ENCODE measurements around the gene BLTP3B.

BLTP3B gene

GRCh38 chr12:100163416-100164152, 20.9 kb upstream of the BLTP3B start:
- DNase-seq: peak; percentile 74

GRCh38 chr12:100159391-100160104, 16.9 kb upstream of the BLTP3B start:
- no peak for DNase-seq

GRCh38 chr12:100158535-100158934, 15.9 kb upstream of the BLTP3B start:
- DNase-seq: no peak

- no peak for DNase-seq
Observed at GRCh38 chr12:100157427-100157821, 14.8 kb upstream of the BLTP3B start.

- DNase-seq: no peak
Observed at GRCh38 chr12:100156731-100157426, 14.2 kb upstream of the BLTP3B start.

GRCh38 chr12:100154474-100155247, 12.0 kb upstream of the BLTP3B start:
- DNase-seq: peak; percentile 68

- no peak for DNase-seq
Observed at GRCh38 chr12:100153131-100153530, 10.5 kb upstream of the BLTP3B start.

GRCh38 chr12:100151769-100152168, 9.1 kb upstream of the BLTP3B start:
- no peak for DNase-seq

GRCh38 chr12:100146252-100146651, 3.6 kb upstream of the BLTP3B start:
- no peak for DNase-seq

- no peak for DNase-seq
Observed at GRCh38 chr12:100145643-100146042, 3.0 kb upstream of the BLTP3B start.

- DNase-seq: peak; percentile 37
Observed at GRCh38 chr12:100141998-100142850, 450 bp downstream of the BLTP3B start.

- peak; percentile 20 for DNase-seq
Observed at GRCh38 chr12:100141666-100141997, 1.0 kb downstream of the BLTP3B start.

GRCh38 chr12:100138803-100139098, 3.9 kb downstream of the BLTP3B start:
- no peak for DNase-seq

- DNase-seq: no peak
Observed at GRCh38 chr12:100138048-100138802, 4.4 kb downstream of the BLTP3B start.

GRCh38 chr12:100133200-100133599, 9.5 kb downstream of the BLTP3B start:
- DNase-seq: no peak

GRCh38 chr12:100128512-100128908, 14.2 kb downstream of the BLTP3B start:
- DNase-seq: no peak

- no peak for DNase-seq
Observed at GRCh38 chr12:100127766-100128511, 14.7 kb downstream of the BLTP3B start.

GRCh38 chr12:100123316-100124095, 19.2 kb downstream of the BLTP3B start:
- DNase-seq: no peak

GRCh38 chr12:100120355-100120754, 22.3 kb downstream of the BLTP3B start:
- DNase-seq: no peak

GRCh38 chr12:100115291-100115690, 27.4 kb downstream of the BLTP3B start:
- DNase-seq: no peak
